ENCODE data around the gene ETF1. TPM values are rescaled to one million over a fixed set of nuclear protein-coding genes. Genes with fewer than 3 reads are reported as not detected.

ETF1 gene
- total and polyA plus RNA-seq, 9 of the 15 experiments (the other 6 are each of a cell fraction or from before 2014, with no cell fraction given): 53.7 to 209 (median 164) TPM

DNA sequence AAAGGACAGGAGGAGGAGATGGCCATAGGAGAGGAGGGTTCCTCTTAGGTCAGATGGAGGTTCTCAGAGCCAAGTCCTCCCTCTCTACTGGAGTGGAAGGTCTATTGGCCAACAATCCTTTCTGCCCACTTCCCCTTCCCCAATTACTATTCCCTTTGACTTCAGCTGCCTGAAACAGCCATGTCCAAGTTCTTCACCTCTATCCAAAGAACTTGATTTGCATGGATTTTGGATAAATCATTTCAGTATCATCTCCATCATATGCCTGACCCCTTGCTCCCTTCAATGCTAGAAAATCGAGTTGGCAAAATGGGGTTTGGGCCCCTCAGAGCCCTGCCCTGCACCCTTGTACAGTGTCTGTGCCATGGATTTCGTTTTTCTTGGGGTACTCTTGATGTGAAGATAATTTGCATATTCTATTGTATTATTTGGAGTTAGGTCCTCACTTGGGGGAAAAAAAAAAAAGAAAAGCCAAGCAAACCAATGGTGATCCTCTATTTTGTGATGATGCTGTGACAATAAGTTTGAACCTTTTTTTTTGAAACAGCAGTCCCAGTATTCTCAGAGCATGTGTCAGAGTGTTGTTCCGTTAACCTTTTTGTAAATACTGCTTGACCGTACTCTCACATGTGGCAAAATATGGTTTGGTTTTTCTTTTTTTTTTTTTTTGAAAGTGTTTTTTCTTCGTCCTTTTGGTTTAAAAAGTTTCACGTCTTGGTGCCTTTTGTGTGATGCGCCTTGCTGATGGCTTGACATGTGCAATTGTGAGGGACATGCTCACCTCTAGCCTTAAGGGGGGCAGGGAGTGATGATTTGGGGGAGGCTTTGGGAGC is 74.7 kb downstream of the ETF1 start (continued):
- TF ChIP-seq, protein P1, sequence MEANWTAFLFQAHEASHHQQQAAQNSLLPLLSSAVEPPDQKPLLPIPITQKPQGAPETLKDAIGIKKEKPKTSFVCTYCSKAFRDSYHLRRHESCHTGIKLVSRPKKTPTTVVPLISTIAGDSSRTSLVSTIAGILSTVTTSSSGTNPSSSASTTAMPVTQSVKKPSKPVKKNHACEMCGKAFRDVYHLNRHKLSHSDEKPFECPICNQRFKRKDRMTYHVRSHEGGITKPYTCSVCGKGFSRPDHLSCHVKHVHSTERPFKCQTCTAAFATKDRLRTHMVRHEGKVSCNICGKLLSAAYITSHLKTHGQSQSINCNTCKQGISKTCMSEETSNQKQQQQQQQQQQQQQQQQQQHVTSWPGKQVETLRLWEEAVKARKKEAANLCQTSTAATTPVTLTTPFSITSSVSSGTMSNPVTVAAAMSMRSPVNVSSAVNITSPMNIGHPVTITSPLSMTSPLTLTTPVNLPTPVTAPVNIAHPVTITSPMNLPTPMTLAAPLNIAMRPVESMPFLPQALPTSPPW (CRISPR knock-in tag; IDR thresholded peaks at IDR 0.05): no peak
- TF ChIP-seq CXXC5 (CRISPR knock-in tag; IDR thresholded peaks at IDR 0.05): no peak
- TF ChIP-seq KAT7 (CRISPR knock-in tag; IDR thresholded peaks at IDR 0.05; ENCODE audit: borderline replicate concordance): 0 out of 2 replicates have a peak, but pooled peaks have one; percentile 28
- TF ChIP-seq ZNF165 (CRISPR knock-in tag; IDR thresholded peaks at IDR 0.05; ENCODE audit: borderline replicate concordance): no peak
- TF ChIP-seq, protein P2, sequence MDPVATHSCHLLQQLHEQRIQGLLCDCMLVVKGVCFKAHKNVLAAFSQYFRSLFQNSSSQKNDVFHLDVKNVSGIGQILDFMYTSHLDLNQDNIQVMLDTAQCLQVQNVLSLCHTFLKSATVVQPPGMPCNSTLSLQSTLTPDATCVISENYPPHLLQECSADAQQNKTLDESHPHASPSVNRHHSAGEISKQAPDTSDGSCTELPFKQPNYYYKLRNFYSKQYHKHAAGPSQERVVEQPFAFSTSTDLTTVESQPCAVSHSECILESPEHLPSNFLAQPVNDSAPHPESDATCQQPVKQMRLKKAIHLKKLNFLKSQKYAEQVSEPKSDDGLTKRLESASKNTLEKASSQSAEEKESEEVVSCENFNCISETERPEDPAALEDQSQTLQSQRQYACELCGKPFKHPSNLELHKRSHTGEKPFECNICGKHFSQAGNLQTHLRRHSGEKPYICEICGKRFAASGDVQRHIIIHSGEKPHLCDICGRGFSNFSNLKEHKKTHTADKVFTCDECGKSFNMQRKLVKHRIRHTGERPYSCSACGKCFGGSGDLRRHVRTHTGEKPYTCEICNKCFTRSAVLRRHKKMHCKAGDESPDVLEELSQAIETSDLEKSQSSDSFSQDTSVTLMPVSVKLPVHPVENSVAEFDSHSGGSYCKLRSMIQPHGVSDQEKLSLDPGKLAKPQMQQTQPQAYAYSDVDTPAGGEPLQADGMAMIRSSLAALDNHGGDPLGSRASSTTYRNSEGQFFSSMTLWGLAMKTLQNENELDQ (CRISPR knock-in tag; IDR thresholded peaks at IDR 0.05; ENCODE audit: borderline replicate concordance): no peak
- TF ChIP-seq, protein P3, sequence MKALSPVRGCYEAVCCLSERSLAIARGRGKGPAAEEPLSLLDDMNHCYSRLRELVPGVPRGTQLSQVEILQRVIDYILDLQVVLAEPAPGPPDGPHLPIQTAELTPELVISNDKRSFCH (CRISPR knock-in tag; IDR thresholded peaks at IDR 0.05): no peak
- TF ChIP-seq, protein P3 (tag; IDR thresholded peaks at IDR 0.05): 0 out of 2 replicates have a peak, but pooled peaks have one; percentile 13
- no peak for TF ChIP-seq ZFX (CRISPR knock-in tag; IDR thresholded peaks at IDR 0.05)
- no peak for TF ChIP-seq MYC (IDR thresholded peaks at IDR 0.05; ENCODE audit: low read depth, low read length)
- TF ChIP-seq MYC (CRISPR knock-in tag; IDR thresholded peaks at IDR 0.05; ENCODE audit: borderline replicate concordance, low read depth): no peak
- TF ChIP-seq IRF2 (CRISPR knock-in tag; IDR thresholded peaks at IDR 0.05): no peak
- TF ChIP-seq ZNF354B (CRISPR knock-in tag; IDR thresholded peaks at IDR 0.05): no peak
- no peak for TF ChIP-seq DNMT1 (IDR thresholded peaks at IDR 0.05)
- TF ChIP-seq RCOR1 (IDR thresholded peaks at IDR 0.05; ENCODE audit: borderline replicate concordance in 1 of 2, low read depth in 2 of 2, low read length in 2 of 2): no peak
- TF ChIP-seq ZNF668 (CRISPR knock-in tag; IDR thresholded peaks at IDR 0.05): no peak
- TF ChIP-seq ZNF133 (CRISPR knock-in tag; IDR thresholded peaks at IDR 0.05): no peak
- peak; percentile 24 for TF ChIP-seq SRSF7 (optimal IDR thresholded peaks at IDR 0.05; ENCODE audit: low read depth, low read length)
- TF ChIP-seq THRAP3 (IDR thresholded peaks at IDR 0.05; ENCODE audit: borderline replicate concordance): no peak
- TF ChIP-seq HMG20B (CRISPR knock-in tag; IDR thresholded peaks at IDR 0.05): no peak
- TF ChIP-seq SMARCA5 (IDR thresholded peaks at IDR 0.05): no peak
- TF ChIP-seq, protein P4, sequence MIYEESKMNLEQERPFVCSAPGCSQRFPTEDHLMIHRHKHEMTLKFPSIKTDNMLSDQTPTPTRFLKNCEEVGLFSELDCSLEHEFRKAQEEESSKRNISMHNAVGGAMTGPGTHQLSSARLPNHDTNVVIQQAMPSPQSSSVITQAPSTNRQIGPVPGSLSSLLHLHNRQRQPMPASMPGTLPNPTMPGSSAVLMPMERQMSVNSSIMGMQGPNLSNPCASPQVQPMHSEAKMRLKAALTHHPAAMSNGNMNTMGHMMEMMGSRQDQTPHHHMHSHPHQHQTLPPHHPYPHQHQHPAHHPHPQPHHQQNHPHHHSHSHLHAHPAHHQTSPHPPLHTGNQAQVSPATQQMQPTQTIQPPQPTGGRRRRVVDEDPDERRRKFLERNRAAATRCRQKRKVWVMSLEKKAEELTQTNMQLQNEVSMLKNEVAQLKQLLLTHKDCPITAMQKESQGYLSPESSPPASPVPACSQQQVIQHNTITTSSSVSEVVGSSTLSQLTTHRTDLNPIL (CRISPR knock-in tag; IDR thresholded peaks at IDR 0.05): no peak
- no peak; the same call in 1 of the 2 replicates for TF ChIP-seq ARID2 (IDR thresholded peaks at IDR 0.05)
- TF ChIP-seq NR2F6 (CRISPR knock-in tag; IDR thresholded peaks at IDR 0.05): no peak
- TF ChIP-seq NR3C1 (CRISPR knock-in tag; IDR thresholded peaks at IDR 0.05): no peak
- no peak for TF ChIP-seq SAFB2 (IDR thresholded peaks at IDR 0.05; ENCODE audit: borderline replicate concordance, low read depth, low read length, severe bottlenecking)
